Liver (tissue), 9 donors: ENCODE measurements around the gene ATP5MC2. TPM values are rescaled to one million over a fixed set of nuclear protein-coding genes. Genes with fewer than 3 reads are reported as not detected.

ENCODE experiments used
- DNase-seq: peaks from one replicate; pipeline ENCODE4 v3.0.0-alpha.2; 2017; ENCODE audit warnings: low spot score
- H3K27ac ChIP-seq, 2 donors: one replicate each; pipeline ENCODE4 v1.7.0; 2013; ENCODE audit warnings: inconsistent platforms in 2 of 2, low read length in 2 of 2, control low read depth in 1 of 2, low read depth in 1 of 2, mild to moderate bottlenecking in 1 of 2
- H3K27me3 ChIP-seq, 4 donors: one replicate each; pipeline versions ENCODE4 v1.6.1 to v1.7.0; 2013; ENCODE audit warnings: low read length in 3 of 4, inconsistent platforms in 1 of 4, mild to moderate bottlenecking in 1 of 4, moderate library complexity in 1 of 4; ENCODE audit not compliant: control insufficient read depth in 4 of 4, insufficient read depth in 4 of 4
- H3K36me3 ChIP-seq, 4 donors: one replicate each; pipeline versions ENCODE4 v1.6.1 to v1.7.0; 2013; ENCODE audit warnings: low read length in 3 of 4, mild to moderate bottlenecking in 3 of 4, low read depth in 1 of 4, moderate library complexity in 1 of 4; ENCODE audit not compliant: control insufficient read depth in 4 of 4, insufficient read depth in 3 of 4
- H3K4me1 ChIP-seq, 4 donors: one replicate each; pipeline versions ENCODE4 v1.6.1 to v1.7.0; 2013; ENCODE audit warnings: low read length in 3 of 4, mild to moderate bottlenecking in 3 of 4, moderate library complexity in 1 of 4; ENCODE audit not compliant: control insufficient read depth in 4 of 4, insufficient read depth in 4 of 4
- H3K4me3 ChIP-seq, 3 donors: one replicate each; pipeline versions ENCODE4 v1.6.1 to v1.7.0; 2013; ENCODE audit warnings: low read length in 3 of 3, control low read depth in 1 of 3, low read depth in 1 of 3, mild to moderate bottlenecking in 1 of 3
- H3K9ac ChIP-seq, 2 donors: one replicate each; pipeline ENCODE4 v1.7.0; 2013; ENCODE audit warnings: low read length in 2 of 2, mild to moderate bottlenecking in 2 of 2, moderate library complexity in 2 of 2, control low read depth in 1 of 2, low read depth in 1 of 2
- H3K9me3 ChIP-seq, 4 donors: one replicate each; pipeline versions ENCODE4 v1.6.1 to v1.7.0; 2013; ENCODE audit warnings: low read length in 3 of 4; ENCODE audit not compliant: control insufficient read depth in 4 of 4
- ATF3 ChIP-seq: IDR thresholded peaks from 2 replicates; pipeline ENCODE4 v1.6.1; 2016; ENCODE audit warnings: antibody characterized with exemption
- EGR1 ChIP-seq, 2 donors: IDR thresholded peaks; 2 replicates each; pipeline ENCODE4 v1.6.1; 2016 to 2018; ENCODE audit warnings: antibody characterized with exemption in 2 of 2, low read depth in 2 of 2
- FOXA1 ChIP-seq: IDR thresholded peaks from 2 replicates; pipeline ENCODE4 v1.6.1; 2016; ENCODE audit warnings: antibody characterized with exemption
- FOXA2 ChIP-seq: IDR thresholded peaks from 2 replicates; pipeline ENCODE4 v1.6.1; 2016; ENCODE audit warnings: antibody characterized with exemption
- HNF4A ChIP-seq, 2 donors: conservative IDR thresholded peaks; 2 replicates each; pipeline ENCODE4 v1.6.1; 2016; ENCODE audit warnings: antibody characterized with exemption in 2 of 2, mild to moderate bottlenecking in 2 of 2
- HNF4G ChIP-seq: IDR thresholded peaks from 2 replicates; pipeline ENCODE4 v1.6.1; 2016; ENCODE audit warnings: antibody characterized with exemption
- JUND ChIP-seq, 2 donors: IDR thresholded peaks; 2 replicates each; pipeline ENCODE4 v1.6.1; 2016; ENCODE audit warnings: antibody characterized with exemption in 2 of 2
- NR2F2 ChIP-seq: IDR thresholded peaks from 2 replicates; pipeline ENCODE4 v1.6.1; 2016; ENCODE audit warnings: antibody characterized with exemption
- RAD21 ChIP-seq, 2 donors: IDR thresholded peaks; 2 replicates each; pipeline ENCODE4 v1.6.1; 2016; ENCODE audit warnings: antibody characterized with exemption in 2 of 2, mild to moderate bottlenecking in 2 of 2
- RXRA ChIP-seq, 2 donors: IDR thresholded peaks; 2 replicates each; pipeline ENCODE4 v1.6.1; 2017 to 2018; ENCODE audit warnings: antibody characterized with exemption in 2 of 2, mild to moderate bottlenecking in 1 of 2
- SP1 ChIP-seq: IDR thresholded peaks from 2 replicates; pipeline ENCODE4 v1.6.1; 2018; ENCODE audit warnings: antibody characterized with exemption, mild to moderate bottlenecking
- TAF1 ChIP-seq: conservative IDR thresholded peaks from 2 replicates; pipeline ENCODE4 v1.6.1; 2016; ENCODE audit warnings: antibody characterized with exemption, mild to moderate bottlenecking
- YY1 ChIP-seq: IDR thresholded peaks from 2 replicates; pipeline ENCODE4 v1.6.1; 2016; ENCODE audit warnings: antibody characterized with exemption, mild to moderate bottlenecking
- WGBS: extraction: QIAGEN DNeasy Blood & Tissue Kit; methylation state at CpG from one replicate; pipeline ENCODE4 v1.1.7; 2013; 5-methylcytosine and 5-hydroxymethylcytosine counted together
- polyA plus RNA-seq, 2 donors: library from polyadenylated mRNA; stranded (reverse) in 1 of 2; unstranded in 1 of 2; fragments of 200-250 nt in 1 of 2; fragments of >200 nt in 1 of 2; fragmentation: Nextera tagmentation in 1 of 2; extraction: Ambion mirVana in 1 of 2; gene quantifications; one replicate each; pipeline versions ENCODE4 v1.2.1 to v1.2.3, GENCODE V29; 2013 to 2015
- total RNA-seq, 2 donors: library from RNA; depleted of rRNA; stranded (reverse); fragments of >200 nt; gene quantifications; one replicate each; pipeline ENCODE4 v1.2.3, GENCODE V29; 2014
- TF ChIP-seq, protein P1 (sequence below): fragments of 150-350 bp; IDR thresholded peaks from 2 replicates; pipeline ENCODE4 v1.5.1; 2017; ENCODE audit warnings: improper control_type of control experiment, low read depth, low read length; ENCODE audit not compliant: missing input control
- TF ChIP-seq, protein P2 (sequence below): IDR thresholded peaks from 2 replicates; pipeline ENCODE4 v1.6.1; 2016; ENCODE audit warnings: antibody characterized with exemption
- TF ChIP-seq, protein P3 (sequence below): IDR thresholded peaks from 2 replicates; pipeline ENCODE4 v1.6.1; 2016; ENCODE audit warnings: antibody characterized with exemption, mild to moderate bottlenecking
- donor health status: healthy.
- donor health status: healthy.
- donor health status: healthy.
- donor health status: healthy.
- donor health status: healthy.

ATP5MC2 gene
- total and polyA plus RNA-seq, 4 donors: 57.0 to 294 (median 171) TPM

- Histone ChIP-seq H3K4me1 (peaks cover 0 to 7% (median 5%) of the 10 kb centered on the region in 4 donors), H3K4me3 (no peak overlapping the region), H3K27ac (no peak overlapping the region), H3K9me3 (no peaks in the 10 kb centered on the region), H3K36me3 (peaks cover 9 to 41% (median 37%) of the 10 kb centered on the region in 4 donors), H3K9ac (no peak overlapping the region), H3K27me3 (no peaks in the 10 kb centered on the region)
- DNase-seq: no peak
- no peak for TF ChIP-seq YY1
- no peak for TF ChIP-seq SP1
- TF ChIP-seq TAF1: no peak
- no peak for TF ChIP-seq RAD21 (IDR thresholded peaks at IDR 0.05)
- TF ChIP-seq, protein P1, sequence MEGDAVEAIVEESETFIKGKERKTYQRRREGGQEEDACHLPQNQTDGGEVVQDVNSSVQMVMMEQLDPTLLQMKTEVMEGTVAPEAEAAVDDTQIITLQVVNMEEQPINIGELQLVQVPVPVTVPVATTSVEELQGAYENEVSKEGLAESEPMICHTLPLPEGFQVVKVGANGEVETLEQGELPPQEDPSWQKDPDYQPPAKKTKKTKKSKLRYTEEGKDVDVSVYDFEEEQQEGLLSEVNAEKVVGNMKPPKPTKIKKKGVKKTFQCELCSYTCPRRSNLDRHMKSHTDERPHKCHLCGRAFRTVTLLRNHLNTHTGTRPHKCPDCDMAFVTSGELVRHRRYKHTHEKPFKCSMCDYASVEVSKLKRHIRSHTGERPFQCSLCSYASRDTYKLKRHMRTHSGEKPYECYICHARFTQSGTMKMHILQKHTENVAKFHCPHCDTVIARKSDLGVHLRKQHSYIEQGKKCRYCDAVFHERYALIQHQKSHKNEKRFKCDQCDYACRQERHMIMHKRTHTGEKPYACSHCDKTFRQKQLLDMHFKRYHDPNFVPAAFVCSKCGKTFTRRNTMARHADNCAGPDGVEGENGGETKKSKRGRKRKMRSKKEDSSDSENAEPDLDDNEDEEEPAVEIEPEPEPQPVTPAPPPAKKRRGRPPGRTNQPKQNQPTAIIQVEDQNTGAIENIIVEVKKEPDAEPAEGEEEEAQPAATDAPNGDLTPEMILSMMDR: no peak
- TF ChIP-seq, protein P2, sequence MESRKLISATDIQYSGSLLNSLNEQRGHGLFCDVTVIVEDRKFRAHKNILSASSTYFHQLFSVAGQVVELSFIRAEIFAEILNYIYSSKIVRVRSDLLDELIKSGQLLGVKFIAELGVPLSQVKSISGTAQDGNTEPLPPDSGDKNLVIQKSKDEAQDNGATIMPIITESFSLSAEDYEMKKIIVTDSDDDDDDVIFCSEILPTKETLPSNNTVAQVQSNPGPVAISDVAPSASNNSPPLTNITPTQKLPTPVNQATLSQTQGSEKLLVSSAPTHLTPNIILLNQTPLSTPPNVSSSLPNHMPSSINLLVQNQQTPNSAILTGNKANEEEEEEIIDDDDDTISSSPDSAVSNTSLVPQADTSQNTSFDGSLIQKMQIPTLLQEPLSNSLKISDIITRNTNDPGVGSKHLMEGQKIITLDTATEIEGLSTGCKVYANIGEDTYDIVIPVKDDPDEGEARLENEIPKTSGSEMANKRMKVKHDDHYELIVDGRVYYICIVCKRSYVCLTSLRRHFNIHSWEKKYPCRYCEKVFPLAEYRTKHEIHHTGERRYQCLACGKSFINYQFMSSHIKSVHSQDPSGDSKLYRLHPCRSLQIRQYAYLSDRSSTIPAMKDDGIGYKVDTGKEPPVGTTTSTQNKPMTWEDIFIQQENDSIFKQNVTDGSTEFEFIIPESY: no peak
- TF ChIP-seq EGR1 (IDR thresholded peaks at IDR 0.05; ENCODE audit: low read depth in 2 of 2): no peak
- no peak for TF ChIP-seq NR2F2
- no peak for TF ChIP-seq ATF3
- no peak for TF ChIP-seq HNF4G
- TF ChIP-seq, protein P3, sequence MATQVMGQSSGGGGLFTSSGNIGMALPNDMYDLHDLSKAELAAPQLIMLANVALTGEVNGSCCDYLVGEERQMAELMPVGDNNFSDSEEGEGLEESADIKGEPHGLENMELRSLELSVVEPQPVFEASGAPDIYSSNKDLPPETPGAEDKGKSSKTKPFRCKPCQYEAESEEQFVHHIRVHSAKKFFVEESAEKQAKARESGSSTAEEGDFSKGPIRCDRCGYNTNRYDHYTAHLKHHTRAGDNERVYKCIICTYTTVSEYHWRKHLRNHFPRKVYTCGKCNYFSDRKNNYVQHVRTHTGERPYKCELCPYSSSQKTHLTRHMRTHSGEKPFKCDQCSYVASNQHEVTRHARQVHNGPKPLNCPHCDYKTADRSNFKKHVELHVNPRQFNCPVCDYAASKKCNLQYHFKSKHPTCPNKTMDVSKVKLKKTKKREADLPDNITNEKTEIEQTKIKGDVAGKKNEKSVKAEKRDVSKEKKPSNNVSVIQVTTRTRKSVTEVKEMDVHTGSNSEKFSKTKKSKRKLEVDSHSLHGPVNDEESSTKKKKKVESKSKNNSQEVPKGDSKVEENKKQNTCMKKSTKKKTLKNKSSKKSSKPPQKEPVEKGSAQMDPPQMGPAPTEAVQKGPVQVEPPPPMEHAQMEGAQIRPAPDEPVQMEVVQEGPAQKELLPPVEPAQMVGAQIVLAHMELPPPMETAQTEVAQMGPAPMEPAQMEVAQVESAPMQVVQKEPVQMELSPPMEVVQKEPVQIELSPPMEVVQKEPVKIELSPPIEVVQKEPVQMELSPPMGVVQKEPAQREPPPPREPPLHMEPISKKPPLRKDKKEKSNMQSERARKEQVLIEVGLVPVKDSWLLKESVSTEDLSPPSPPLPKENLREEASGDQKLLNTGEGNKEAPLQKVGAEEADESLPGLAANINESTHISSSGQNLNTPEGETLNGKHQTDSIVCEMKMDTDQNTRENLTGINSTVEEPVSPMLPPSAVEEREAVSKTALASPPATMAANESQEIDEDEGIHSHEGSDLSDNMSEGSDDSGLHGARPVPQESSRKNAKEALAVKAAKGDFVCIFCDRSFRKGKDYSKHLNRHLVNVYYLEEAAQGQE: no peak
- no peak for TF ChIP-seq JUND (IDR thresholded peaks at IDR 0.05)
- no peak for TF ChIP-seq FOXA1
- TF ChIP-seq FOXA2: no peak
- no peak for TF ChIP-seq HNF4A (conservative IDR thresholded peaks at IDR 0.05)
- no peak for TF ChIP-seq RXRA (IDR thresholded peaks at IDR 0.05)
- 93% methylated on average over 7 of the region's 7 CpGs for WGBS
Measured at GRCh38 chr12:53670308-53670707, 5.6 kb downstream of the ATP5MC2 start.

- Histone ChIP-seq H3K4me3 (no peak overlapping the region), H3K9me3 (no peaks in the 10 kb centered on the region), H3K27me3 (no peaks in the 10 kb centered on the region), H3K9ac (no peak overlapping the region), H3K4me1 (no peaks in the 10 kb centered on the region), H3K36me3 (peaks cover 11 to 52% (median 48%) of the 10 kb centered on the region in 4 donors), H3K27ac (no peak overlapping the region)
- DNase-seq: no peak
- WGBS: 97% methylated on average over 2 of the region's 2 CpGs
- TF ChIP-seq FOXA1 (no peak), NR2F2 (no peak), FOXA2 (no peak), RAD21 (IDR thresholded peaks at IDR 0.05) (no peak), SP1 (no peak)
- TF ChIP-seq, protein P3: no peak
Measured at GRCh38 chr12:53667080-53667479, 8.8 kb downstream of the ATP5MC2 start.
